IPS DF 6.9 (cell line): ENCODE data around the gene PTPRN2.

ENCODE experiments used
- DNase-seq: peaks from one replicate; pipeline ENCODE4 v3.0.0-alpha.2; 2013; ENCODE audit warnings: low read depth, low spot score
- H3K27ac ChIP-seq: one replicate; pipeline ENCODE4 v1.5.1; 2013; ENCODE audit warnings: low read length, control low read depth
- H3K27me3 ChIP-seq: 2 replicates; pipeline ENCODE4 v1.6.1; 2013; ENCODE audit warnings: mild to moderate bottlenecking, low read length; ENCODE audit not compliant: control insufficient read depth, insufficient read depth
- H3K36me3 ChIP-seq: 2 replicates; pipeline ENCODE4 v1.6.1; 2013; ENCODE audit warnings: low read length; ENCODE audit not compliant: control insufficient read depth, insufficient read depth
- H3K4me1 ChIP-seq: 2 replicates; pipeline ENCODE4 v1.6.1; 2013; ENCODE audit warnings: low read length; ENCODE audit not compliant: control insufficient read depth, insufficient read depth
- H3K4me3 ChIP-seq: 2 replicates; pipeline ENCODE4 v1.5.1; 2013; ENCODE audit warnings: mild to moderate bottlenecking, low read length
- H3K9me3 ChIP-seq: 2 replicates; pipeline ENCODE4 v1.6.1; 2013; ENCODE audit warnings: low read length, inconsistent platforms; ENCODE audit not compliant: control insufficient read depth, insufficient read depth
- WGBS: extraction: QIAGEN DNeasy Blood & Tissue Kit; methylation state at CpG from one replicate; pipeline ENCODE4 v1.1.7; 2013; ENCODE audit warnings: mixed read lengths, missing lambda C conversion rate; ENCODE audit not compliant: insufficient read length, insufficient coverage; 5-methylcytosine and 5-hydroxymethylcytosine counted together

Gene PTPRN2

GRCh38 chr7:158124671-158125079 lies 462.9 kb downstream of the PTPRN2 start:
- Histone ChIP-seq H3K27me3 (no peaks in the 10 kb centered on the region), H3K27ac (no peak overlapping the region), H3K36me3 (no peaks in the 10 kb centered on the region; the same call in 1 of the 2 replicates), H3K4me3 (no peak overlapping the region), H3K4me1 (no peaks in the 10 kb centered on the region), H3K9me3 (peaks cover 48% of the 10 kb centered on the region)
- no peak for DNase-seq
- no CpG with 5 or more reads among the region's 14 CpGs for WGBS

GRCh38 chr7:158123753-158124152 lies 463.9 kb downstream of the PTPRN2 start:
- DNase-seq, result no peak
- no peaks in the 10 kb centered on the region; the same call in 1 of the 2 replicates for H3K36me3 ChIP-seq
- H3K27ac ChIP-seq, result no peak overlapping the region
- no peaks in the 10 kb centered on the region for H3K4me1 ChIP-seq
- no peak overlapping the region for H3K4me3 ChIP-seq
- no CpG with 5 or more reads among the region's 18 CpGs for WGBS
- H3K9me3 ChIP-seq, result peaks cover 44% of the 10 kb centered on the region
- H3K27me3 ChIP-seq, result no peaks in the 10 kb centered on the region

DNA sequence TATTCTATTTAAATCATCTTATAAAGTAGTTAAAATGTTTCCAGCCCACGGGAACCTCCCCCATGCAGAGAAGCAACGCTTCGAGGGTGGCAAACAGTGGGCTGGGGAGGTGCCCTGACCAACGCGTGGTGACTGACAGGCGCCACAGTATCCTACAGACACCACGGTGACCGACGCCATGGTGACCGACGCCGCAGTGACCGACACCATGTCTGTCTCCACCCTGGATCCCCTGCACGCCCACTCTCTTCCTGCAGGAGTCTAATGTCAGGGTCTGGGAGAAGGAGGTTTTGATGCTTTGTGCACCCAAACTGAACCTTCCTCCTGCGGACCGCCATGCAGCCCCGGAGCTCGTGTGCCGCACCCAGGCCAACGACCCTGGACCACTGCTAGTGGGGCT lies 464.4 kb downstream of the PTPRN2 start:
- Histone ChIP-seq H3K4me3 (no peak overlapping the region), H3K27me3 (no peaks in the 10 kb centered on the region), H3K27ac (no peak overlapping the region), H3K9me3 (peaks cover 44% of the 10 kb centered on the region), H3K36me3 (no peaks in the 10 kb centered on the region; the same call in 1 of the 2 replicates), H3K4me1 (no peaks in the 10 kb centered on the region)
- WGBS, result no CpG with 5 or more reads among the region's 20 CpGs
- no peak for DNase-seq

GRCh38 chr7:158121441-158122045 lies 466.1 kb downstream of the PTPRN2 start:
- DNase-seq, result no peak
- WGBS, result no CpG with 5 or more reads among the region's 11 CpGs
- Histone ChIP-seq H3K27ac (no peak overlapping the region), H3K36me3 (no peaks in the 10 kb centered on the region; the same call in 1 of the 2 replicates), H3K4me3 (no peak overlapping the region), H3K27me3 (no peaks in the 10 kb centered on the region), H3K9me3 (peaks cover 36% of the 10 kb centered on the region), H3K4me1 (no peaks in the 10 kb centered on the region)

DNA sequence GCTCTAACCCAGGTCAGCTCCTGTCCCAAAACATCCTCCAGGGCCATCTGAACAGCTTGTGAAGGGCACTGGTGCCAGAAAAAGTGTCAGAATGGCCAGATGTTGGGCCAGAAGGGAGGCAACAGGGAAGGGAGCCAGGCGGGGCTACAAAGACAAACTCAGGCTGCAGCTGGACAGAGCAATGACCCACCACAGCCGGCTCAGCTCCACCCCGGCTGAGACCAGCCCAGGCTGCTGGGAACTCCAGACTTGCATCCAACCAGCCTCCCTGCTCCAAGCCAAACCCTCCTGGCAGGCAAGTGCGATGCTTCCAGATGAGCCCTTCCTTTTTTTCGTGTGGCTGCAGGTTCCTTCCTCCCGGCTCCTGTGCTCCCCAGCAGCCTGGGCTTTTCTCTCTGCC lies 466.9 kb downstream of the PTPRN2 start:
- Histone ChIP-seq H3K9me3 (peaks cover 38% of the 10 kb centered on the region), H3K36me3 (no peaks in the 10 kb centered on the region; the same call in 1 of the 2 replicates), H3K27me3 (no peaks in the 10 kb centered on the region), H3K27ac (no peak overlapping the region), H3K4me3 (no peak overlapping the region), H3K4me1 (no peaks in the 10 kb centered on the region)
- DNase-seq, result no peak
- WGBS, result no CpG with 5 or more reads among the region's 6 CpGs

DNA sequence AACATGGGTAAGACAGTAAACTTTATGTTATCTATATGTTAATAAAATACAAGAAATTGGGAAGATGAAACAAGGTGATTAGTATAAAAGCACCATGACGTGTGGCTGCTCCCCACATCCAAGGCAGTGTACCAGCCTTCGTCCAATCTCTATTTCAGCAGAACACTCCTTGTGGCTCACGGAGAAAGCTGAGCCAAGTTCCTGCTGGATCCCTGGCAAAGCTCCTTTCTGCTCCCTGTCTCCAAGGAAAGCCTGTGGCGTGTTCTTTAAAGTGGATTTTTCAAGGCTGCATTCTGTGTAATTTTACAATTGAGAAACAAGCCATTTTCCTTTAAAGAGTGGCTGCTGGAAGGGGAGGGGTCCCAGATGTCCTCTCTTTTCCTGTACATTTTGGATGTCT lies 467.3 kb downstream of the PTPRN2 start:
- no peak overlapping the region for H3K27ac ChIP-seq
- WGBS, result no CpG with 5 or more reads among the region's 4 CpGs
- H3K36me3 ChIP-seq, result no peaks in the 10 kb centered on the region; the same call in 1 of the 2 replicates
- no peaks in the 10 kb centered on the region for H3K4me1 ChIP-seq
- no peaks in the 10 kb centered on the region for H3K27me3 ChIP-seq
- no peak overlapping the region for H3K4me3 ChIP-seq
- no peak for DNase-seq
- peaks cover 37% of the 10 kb centered on the region for H3K9me3 ChIP-seq

DNA sequence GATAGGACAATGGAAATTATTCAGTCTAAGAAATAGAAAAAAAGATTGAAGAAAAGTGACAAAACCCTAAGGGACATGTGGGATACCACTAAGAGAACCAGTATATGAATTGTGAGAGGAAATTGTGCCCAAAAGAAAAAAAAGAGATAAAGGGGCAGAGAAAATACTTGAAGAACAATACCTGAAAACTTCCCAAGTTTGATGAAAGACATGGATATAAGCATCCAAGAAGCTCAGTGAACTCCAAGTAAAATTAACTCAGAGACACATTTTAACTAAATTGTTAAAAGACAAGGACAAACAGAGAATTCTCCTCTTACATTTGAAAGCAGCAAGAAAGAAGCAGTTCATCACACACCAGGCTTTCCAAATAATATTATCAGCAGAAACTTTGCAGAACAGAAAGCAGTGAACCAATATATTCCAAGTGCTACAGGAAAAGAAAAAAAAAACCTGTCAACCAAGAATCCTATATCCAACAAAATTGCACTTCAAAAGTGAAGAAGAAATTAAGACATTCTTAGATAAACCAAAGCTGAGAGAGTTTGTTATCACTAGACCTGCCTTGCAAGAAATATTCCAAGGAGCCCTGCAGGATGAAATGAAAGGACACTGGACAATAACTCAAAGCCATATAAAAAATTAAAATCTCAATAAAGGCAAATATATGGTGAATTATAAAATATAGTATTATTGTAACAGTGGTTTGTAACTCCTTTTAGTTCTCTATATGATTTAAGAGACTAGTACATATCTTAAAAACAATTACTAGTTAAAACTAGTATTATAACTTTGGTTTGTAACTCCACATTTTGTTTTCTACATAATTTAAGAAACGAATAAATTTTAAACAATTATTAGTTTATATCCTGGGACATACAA lies 470.0 kb downstream of the PTPRN2 start:
- Histone ChIP-seq H3K4me1 (no peaks in the 10 kb centered on the region), H3K9me3 (peaks cover 32% of the 10 kb centered on the region), H3K27me3 (no peaks in the 10 kb centered on the region), H3K27ac (no peak overlapping the region), H3K36me3 (no peaks in the 10 kb centered on the region; the same call in 1 of the 2 replicates), H3K4me3 (no peak overlapping the region)
- no CpG with 5 or more reads among the region's 1 CpG for WGBS
- no peak for DNase-seq

DNA sequence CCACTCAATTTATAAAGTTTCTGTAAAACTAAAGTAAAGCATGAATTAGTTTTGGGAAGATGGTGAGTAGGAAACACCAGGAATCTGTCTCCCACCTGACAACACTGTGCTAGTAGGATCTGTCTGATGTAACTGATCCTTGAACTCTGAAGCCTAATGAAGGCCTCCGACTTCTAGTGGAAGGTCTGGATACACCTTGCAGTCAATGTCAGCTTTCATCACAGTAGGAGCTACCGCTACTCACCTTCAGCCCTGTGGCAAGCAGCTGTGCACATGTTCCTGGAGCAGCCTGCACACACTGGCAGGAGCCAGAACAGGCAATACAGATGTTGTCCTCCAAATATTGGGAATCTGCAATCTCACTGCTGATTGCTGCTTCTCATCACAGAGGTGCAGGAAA lies 471.4 kb downstream of the PTPRN2 start:
- no peaks in the 10 kb centered on the region for H3K27me3 ChIP-seq
- no peak overlapping the region for H3K4me3 ChIP-seq
- DNase-seq, result no peak
- H3K4me1 ChIP-seq, result no peaks in the 10 kb centered on the region
- no CpG with 5 or more reads among the region's 2 CpGs for WGBS
- no peak overlapping the region for H3K27ac ChIP-seq
- no peaks in the 10 kb centered on the region; the same call in 1 of the 2 replicates for H3K36me3 ChIP-seq
- peaks cover 27% of the 10 kb centered on the region for H3K9me3 ChIP-seq

DNA sequence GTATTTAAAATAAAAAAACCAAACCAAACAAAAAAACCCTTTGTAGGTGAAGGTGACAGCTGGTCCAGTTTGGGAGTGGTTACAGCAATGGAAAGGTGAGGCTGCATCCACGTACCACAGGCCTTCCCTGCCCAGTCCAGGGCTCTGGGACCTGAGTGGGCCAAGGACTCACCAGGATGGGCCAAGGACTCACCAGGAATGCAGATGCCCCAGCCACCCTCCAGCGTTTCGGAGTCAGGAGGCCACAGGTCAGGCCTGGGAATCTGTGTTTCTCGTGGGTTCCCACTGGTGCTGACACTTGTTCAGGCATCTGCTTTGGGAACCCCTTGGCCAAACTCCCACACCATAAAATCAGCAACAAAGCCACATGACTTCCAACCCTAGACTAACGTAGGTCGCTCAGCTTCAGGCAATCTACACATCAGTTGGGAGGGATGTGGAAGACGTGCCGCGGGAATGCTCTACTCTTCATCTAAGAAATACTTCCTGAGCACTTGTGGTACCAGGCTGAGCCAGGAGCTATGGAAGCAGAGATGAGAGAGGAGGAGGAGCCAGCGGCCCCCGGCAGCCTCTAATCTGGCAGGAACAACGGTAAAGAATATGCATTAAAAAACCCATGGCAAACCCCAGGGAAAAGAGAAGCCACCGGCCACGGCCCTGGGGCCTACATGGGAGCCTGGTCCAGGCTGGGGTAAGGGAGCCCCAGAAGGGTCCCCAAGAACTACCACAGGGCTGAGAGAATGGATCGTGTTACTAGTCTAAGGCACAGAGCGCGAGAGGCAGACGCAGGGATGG lies 473.4 kb downstream of the PTPRN2 start:
- no peaks in the 10 kb centered on the region for H3K36me3 ChIP-seq
- H3K4me3 ChIP-seq, result no peak overlapping the region
- peaks cover 21% of the 10 kb centered on the region for H3K9me3 ChIP-seq
- H3K27ac ChIP-seq, result no peak overlapping the region
- H3K4me1 ChIP-seq, result no peaks in the 10 kb centered on the region
- no peak for DNase-seq
- WGBS, result no CpG with 5 or more reads among the region's 18 CpGs
- H3K27me3 ChIP-seq, result no peaks in the 10 kb centered on the region

DNA sequence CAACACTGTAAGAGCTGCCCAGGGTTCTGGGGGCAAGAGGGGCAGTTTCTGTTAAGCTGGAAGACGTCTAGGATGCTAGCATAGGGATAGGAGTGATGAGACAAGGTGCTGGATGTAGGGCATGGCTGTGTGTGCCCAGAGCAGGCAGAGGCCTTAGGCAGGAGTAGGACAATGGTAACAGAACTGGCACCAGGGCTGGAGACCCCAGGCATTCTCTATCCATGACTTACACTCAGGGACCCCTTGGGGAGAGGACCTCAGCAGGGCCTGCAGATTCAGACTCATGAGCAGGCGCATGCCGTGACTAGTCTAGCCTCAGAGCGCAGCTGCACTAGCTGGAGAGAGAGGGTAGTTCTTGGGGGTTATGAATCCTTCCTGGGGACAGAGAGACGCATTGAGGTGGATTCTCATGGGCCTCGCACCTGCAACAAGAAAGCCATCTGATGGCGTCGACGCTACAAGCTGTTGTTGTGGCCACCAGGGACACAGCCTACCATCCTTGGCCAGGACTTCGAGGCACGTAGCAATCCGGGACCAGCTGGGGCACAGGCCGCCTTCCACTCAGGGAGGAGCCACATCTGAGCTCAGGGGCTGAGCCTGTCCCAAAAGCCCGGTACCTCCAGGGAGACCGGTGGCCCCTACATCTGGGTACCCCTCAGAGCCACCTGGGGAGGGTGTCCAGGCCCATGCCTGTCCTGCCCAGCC lies 474.1 kb downstream of the PTPRN2 start:
- Histone ChIP-seq H3K27me3 (no peaks in the 10 kb centered on the region), H3K4me3 (no peak overlapping the region), H3K9me3 (peaks cover 24% of the 10 kb centered on the region), H3K36me3 (no peaks in the 10 kb centered on the region), H3K27ac (no peak overlapping the region), H3K4me1 (no peaks in the 10 kb centered on the region)
- DNase-seq, result no peak
- no CpG with 5 or more reads among the region's 15 CpGs for WGBS
